GM18520 (cell line): ENCODE measurements around the gene TOM1L2.
"Not testable (repeated sequence)": the region's sequence is repeated elsewhere in the genome, so short reads cannot be mapped to it uniquely, and the experiment has no call there.

Source experiments
- ATAC-seq: cut with Tn5 transposase; IDR thresholded peaks from one replicate; pipeline ENCODE4 v1.9.1; 2021; ENCODE audit not compliant: unreplicated experiment

Gene TOM1L2

GRCh38 chr17:17995887-17996286 is 23.7 kb upstream of the TOM1L2 start:
- not testable (repeated sequence) for ATAC-seq

GRCh38 chr17:17994271-17995069 is 22.3 kb upstream of the TOM1L2 start:
- ATAC-seq = no peak

- no peak for ATAC-seq
Measured at GRCh38 chr17:17993852-17994251, 21.7 kb upstream of the TOM1L2 start.

- no peak for ATAC-seq
Measured at GRCh38 chr17:17993366-17993765, 21.2 kb upstream of the TOM1L2 start.

GRCh38 chr17:17990282-17990681 is 18.1 kb upstream of the TOM1L2 start:
- no peak for ATAC-seq

GRCh38 chr17:17989618-17990017 is 17.4 kb upstream of the TOM1L2 start:
- no peak for ATAC-seq

- no peak for ATAC-seq
Measured at GRCh38 chr17:17989081-17989480, 16.9 kb upstream of the TOM1L2 start.

- ATAC-seq = no peak
Measured at GRCh38 chr17:17988427-17988945, 16.3 kb upstream of the TOM1L2 start.

GRCh38 chr17:17987901-17988300 is 15.7 kb upstream of the TOM1L2 start:
- ATAC-seq = no peak

GRCh38 chr17:17987187-17987896 is 15.1 kb upstream of the TOM1L2 start:
- ATAC-seq = no peak

GRCh38 chr17:17985555-17985954 is 13.4 kb upstream of the TOM1L2 start:
- no peak for ATAC-seq

- no peak for ATAC-seq
Measured at GRCh38 chr17:17985153-17985552, 13.0 kb upstream of the TOM1L2 start.

GRCh38 chr17:17983776-17984175 is 11.6 kb upstream of the TOM1L2 start:
- no peak for ATAC-seq

GRCh38 chr17:17983376-17983775 is 11.2 kb upstream of the TOM1L2 start:
- ATAC-seq = no peak

GRCh38 chr17:17982801-17983200 is 10.6 kb upstream of the TOM1L2 start:
- ATAC-seq = no peak

- no peak for ATAC-seq
Measured at GRCh38 chr17:17981330-17981729, 9.1 kb upstream of the TOM1L2 start.

GRCh38 chr17:17979778-17980177 is 7.6 kb upstream of the TOM1L2 start:
- ATAC-seq = no peak

GRCh38 chr17:17978481-17979424 is 6.6 kb upstream of the TOM1L2 start:
- no peak for ATAC-seq

GRCh38 chr17:17976931-17977570 is 4.9 kb upstream of the TOM1L2 start:
- ATAC-seq = no peak

GRCh38 chr17:17975436-17975835 is 3.2 kb upstream of the TOM1L2 start:
- ATAC-seq = no peak

GRCh38 chr17:17972952-17973254 is 703 bp upstream of the TOM1L2 start:
- no peak for ATAC-seq
